ENCODE data around the gene BRINP1. TPM values are rescaled to one million over a fixed set of nuclear protein-coding genes. Genes with fewer than 3 reads are reported as not detected.
"Not testable (repeated sequence)": the region's sequence is repeated elsewhere in the genome, so short reads cannot be mapped to it uniquely, and the experiment has no call there.

Gene BRINP1
- total RNA-seq, 2 donors from 2014 or later = not detected

DNA sequence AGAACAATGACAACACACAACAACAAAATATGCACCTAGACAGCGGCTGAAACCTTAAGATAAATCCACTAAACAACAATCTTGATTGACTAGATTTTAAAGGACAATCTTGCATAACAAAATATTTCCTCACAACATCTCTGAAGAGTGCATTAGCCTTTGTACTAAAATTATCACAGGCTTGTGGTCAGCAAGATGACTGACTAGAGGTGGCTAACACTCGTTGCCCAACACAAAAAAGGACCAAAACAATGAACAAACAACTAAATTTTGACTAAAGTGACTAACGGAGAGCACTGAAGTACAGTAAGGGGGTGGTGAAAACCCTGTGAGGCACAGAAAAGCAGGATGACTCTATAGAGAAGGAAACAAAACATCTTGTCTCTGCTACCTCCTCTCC, 183.9 kb downstream of the BRINP1 start:
- DNase-seq (ENCODE audit: low spot score in 2 of 2) (no peak), ATAC-seq (no peak)
- Mint-ChIP-seq H3K27ac (no peak overlapping the region), H3K9me3 (peaks cover 19 to 23% of the 10 kb centered on the region in 2 donors), H3K36me3 (peaks cover 6 to 12% of the 10 kb centered on the region in 2 donors)

DNA sequence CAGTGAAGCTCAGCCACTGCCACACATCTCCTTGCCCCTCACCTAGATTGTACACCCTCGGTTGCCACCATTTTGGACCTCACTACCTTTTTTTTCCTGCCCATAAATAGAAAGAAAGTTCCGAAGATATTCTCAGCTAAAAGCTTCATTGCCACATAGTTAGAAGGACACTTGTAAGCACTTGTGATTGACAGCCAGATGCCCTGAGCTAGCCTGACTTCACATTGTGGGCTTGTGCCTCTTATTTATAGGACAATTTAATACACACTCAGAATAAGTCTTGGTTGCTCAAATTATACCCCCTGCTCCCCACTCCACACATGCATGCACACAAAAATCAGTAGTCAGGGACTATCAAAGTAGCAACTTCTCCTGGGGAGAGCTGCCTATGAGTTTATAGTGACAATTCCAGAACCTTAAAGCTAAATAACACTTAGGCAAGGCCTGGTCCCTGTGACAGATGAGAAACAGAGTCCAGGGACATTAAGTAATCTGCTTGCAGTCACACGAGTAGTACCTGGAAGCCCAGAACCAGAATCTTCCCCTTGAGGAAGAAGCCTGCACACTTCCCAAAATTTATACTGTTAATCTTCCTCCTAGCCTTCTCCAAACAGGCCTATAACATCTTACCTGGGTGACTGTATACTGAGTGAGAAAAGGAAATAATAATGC, 184.8 kb downstream of the BRINP1 start:
- no peak for ATAC-seq
- no peak for DNase-seq (ENCODE audit: low spot score in 2 of 2)
- H3K27ac Mint-ChIP-seq = no peak overlapping the region
- peaks cover 14 to 17% of the 10 kb centered on the region in 2 donors for H3K9me3 Mint-ChIP-seq
- H3K36me3 Mint-ChIP-seq = peaks cover 6 to 12% of the 10 kb centered on the region in 2 donors

DNA sequence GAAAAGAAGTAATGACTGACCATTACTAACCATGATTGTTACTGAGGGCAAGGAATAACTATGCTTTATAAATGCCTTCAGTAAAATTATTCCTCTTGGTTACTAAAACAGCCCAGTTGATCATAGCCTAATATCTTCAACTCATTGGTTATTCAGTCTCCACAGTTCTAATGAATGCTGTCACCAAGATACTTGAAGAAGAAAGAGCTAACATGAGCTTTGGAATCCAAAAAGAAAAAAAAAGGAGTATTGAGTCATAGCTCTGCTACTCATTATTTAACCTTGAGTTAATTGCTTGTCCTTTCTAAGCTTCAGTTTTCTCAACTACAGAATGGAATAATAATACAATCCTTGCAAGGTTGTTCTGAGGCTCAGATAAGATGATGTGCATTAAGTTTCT, 187.7 kb downstream of the BRINP1 start:
- Mint-ChIP-seq H3K36me3 (peaks cover 0 to 6% of the 10 kb centered on the region in 2 donors), H3K9me3 (peaks cover 9 to 16% of the 10 kb centered on the region in 2 donors), H3K27ac (no peak overlapping the region)
- ATAC-seq (no peak), DNase-seq (ENCODE audit: low spot score in 2 of 2) (no peak)

DNA sequence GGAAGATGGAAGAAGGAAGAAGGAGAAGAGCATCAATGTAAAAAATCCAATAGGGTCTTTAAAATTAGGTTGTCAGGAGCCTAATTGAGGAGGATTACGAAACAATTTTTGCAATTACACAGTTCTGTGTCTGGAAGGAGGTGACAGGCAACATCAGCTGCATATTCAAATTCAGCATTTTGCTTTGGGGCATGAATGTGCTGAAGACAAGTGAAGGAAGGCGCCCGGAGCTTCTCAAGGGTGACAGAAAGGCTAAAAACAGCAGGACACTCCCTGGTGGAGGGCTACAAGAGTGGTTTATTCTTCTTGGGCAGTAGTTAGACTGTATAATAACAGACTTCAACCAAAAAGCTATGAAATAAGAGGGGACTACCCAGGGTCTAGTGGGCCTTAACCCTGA, 188.3 kb downstream of the BRINP1 start:
- DNase-seq (ENCODE audit: low spot score in 2 of 2) (no peak), ATAC-seq (no peak)
- Mint-ChIP-seq H3K9me3 (peaks cover 9 to 16% of the 10 kb centered on the region in 2 donors), H3K36me3 (peaks cover 0 to 6% of the 10 kb centered on the region in 2 donors), H3K27ac (no peak overlapping the region)

DNA sequence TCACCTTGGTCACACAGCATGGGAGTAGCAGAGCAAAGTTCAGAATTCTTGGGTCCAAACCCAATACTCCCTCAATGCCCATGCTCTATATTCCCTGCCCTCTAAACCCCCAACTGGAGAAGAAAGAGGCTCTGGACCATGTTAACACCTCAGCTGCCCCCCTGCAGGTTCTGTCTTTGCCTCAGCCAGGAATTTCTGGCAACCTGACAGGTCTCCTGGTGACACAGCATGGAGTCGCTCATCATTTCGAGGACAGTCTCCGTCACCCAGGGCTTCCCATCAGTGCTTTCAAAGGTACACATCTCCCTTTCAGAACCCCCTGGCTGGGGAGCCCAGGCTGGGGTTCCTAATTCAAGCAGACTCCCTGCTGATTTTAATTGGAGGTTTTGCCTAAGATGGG, 189.5 kb downstream of the BRINP1 start:
- Mint-ChIP-seq H3K36me3 (no peaks in the 10 kb centered on the region), H3K27ac (no peak overlapping the region)
- ATAC-seq = no peak

DNA sequence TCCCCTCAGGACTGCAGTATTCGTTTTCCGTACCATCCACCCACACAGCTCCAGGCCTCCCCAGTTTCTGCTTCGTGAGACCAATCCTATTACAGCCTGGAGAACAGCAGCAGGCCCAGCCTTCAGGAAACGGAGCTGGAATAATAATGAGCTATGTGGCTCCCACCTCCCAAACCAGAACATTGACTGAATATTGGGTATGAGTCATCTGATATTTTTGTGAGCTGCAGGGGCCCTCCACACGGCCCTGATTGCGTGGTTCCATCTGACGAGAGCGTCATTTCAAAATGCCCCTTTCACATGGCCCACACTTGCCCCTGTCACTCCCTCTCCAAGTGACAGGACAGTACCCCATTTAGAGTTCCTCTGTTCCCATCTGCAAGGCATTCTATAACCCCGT, 192.0 kb downstream of the BRINP1 start:
- ATAC-seq = no peak
- no peaks in the 10 kb centered on the region for H3K36me3 Mint-ChIP-seq
- H3K27ac Mint-ChIP-seq = no peak overlapping the region
- no peak for DNase-seq (ENCODE audit: low spot score in 2 of 2)
- H3K9me3 Mint-ChIP-seq = peaks cover 9% of the 10 kb centered on the region in 2 donors

More for the DNA sequence above, 189.5 kb downstream of the BRINP1 start:
- no peak for DNase-seq (ENCODE audit: low spot score in 2 of 2)
- peaks cover 9 to 10% of the 10 kb centered on the region in 2 donors for H3K9me3 Mint-ChIP-seq

DNA sequence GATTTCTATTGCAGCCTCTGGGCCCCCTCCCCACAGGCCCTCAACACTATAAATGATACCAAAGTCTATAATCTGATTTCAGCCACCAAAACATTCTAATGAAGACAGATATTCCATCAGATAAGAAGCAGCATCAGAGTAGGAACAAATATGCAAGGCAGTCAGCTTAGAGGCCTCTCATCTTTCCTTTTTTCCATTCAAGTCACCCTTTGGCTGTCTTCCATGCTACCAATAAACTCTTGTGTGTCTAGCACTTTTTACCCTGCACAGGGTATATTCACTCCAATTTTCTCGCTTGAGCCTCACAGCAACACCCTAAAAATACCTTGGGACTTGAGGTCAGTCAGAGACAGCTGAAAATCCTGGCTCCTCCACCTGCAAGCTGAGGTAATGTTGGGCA, 193.7 kb downstream of the BRINP1 start:
- Mint-ChIP-seq H3K36me3 (no peaks in the 10 kb centered on the region), H3K9me3 (peaks cover 7 to 9% of the 10 kb centered on the region in 2 donors), H3K27ac (no peak overlapping the region)
- DNase-seq (ENCODE audit: low spot score in 2 of 2) (no peak), ATAC-seq (no peak)

DNA sequence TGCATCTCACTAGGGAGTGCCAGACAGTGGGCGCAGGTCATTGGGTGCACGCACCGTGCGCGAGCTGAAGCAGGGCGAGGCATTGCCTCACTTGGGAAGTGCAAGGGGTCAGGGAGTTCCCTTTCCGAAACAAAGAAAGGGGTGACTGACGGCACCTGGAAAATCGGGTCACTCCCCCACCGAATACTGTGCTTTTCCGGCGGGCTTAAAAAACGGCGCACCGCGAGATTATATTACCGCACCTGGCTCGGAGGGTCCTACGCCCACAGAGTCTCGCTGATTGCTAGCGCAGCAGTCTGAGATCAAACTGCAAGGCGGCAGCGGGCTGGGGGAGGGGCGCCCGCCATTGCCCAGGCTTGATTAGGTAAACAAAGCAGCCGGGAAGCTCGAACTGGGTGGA, 200.0 kb downstream of the BRINP1 start:
- H3K27ac Mint-ChIP-seq; ATAC-seq; DNase-seq (ENCODE audit: low spot score in 2 of 2): not testable (repeated sequence)
- peaks cover 0 to 11% of the 10 kb centered on the region in 2 donors for H3K9me3 Mint-ChIP-seq
- peaks cover 5 to 17% of the 10 kb centered on the region in 2 donors for H3K36me3 Mint-ChIP-seq

DNA sequence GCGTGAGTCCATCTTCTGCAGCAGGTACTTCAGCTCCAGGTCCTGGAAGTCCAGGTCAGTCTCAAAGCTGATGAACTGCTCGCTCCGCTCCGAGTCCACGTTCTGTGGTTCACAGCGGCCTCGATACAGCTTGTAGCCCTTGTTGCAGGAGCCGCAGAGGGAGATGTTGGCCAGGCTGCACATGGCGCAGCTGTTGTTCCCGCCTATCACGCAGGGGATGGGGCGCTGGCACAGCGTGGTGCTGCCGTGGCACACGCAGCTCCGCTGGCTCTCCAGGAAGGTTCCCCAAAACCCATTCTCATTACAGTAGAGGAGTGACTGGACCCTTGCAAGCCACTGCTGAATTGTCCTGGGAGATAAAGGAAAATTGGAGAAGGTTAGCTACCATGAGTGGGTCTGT, 201.4 kb downstream of the BRINP1 start:
- H3K36me3 Mint-ChIP-seq = peaks cover 5 to 17% of the 10 kb centered on the region in 2 donors
- ATAC-seq (no peak), DNase-seq (ENCODE audit: low spot score in 2 of 2) (no peak)
- H3K9me3 Mint-ChIP-seq = peaks cover 0 to 11% of the 10 kb centered on the region in 2 donors
- no peak overlapping the region for H3K27ac Mint-ChIP-seq

DNA sequence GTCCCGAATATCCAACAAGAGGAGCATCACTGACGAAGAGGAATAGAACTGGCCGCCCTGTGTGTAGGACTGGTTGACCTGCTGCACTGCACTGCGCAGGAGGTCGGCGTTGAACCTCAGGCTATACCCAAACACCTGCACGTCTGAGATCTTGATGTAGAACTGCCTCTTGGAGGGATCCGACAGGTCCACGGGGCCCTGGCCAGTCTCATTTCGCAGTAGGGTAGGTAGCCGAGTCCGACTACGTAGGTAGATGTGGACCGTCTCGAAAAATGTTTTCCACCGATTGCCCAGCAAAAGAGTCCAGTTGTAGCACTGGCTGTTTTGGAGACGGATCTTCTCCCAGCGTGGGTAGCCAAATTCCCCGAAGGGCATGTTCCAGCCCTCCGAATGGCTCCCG, 202.0 kb downstream of the BRINP1 start:
- Mint-ChIP-seq H3K27ac (no peak overlapping the region), H3K9me3 (peaks cover 0 to 11% of the 10 kb centered on the region in 2 donors), H3K36me3 (peaks cover 5 to 17% of the 10 kb centered on the region in 2 donors)
- DNase-seq (ENCODE audit: low spot score in 2 of 2) (no peak), ATAC-seq (no peak)

DNA sequence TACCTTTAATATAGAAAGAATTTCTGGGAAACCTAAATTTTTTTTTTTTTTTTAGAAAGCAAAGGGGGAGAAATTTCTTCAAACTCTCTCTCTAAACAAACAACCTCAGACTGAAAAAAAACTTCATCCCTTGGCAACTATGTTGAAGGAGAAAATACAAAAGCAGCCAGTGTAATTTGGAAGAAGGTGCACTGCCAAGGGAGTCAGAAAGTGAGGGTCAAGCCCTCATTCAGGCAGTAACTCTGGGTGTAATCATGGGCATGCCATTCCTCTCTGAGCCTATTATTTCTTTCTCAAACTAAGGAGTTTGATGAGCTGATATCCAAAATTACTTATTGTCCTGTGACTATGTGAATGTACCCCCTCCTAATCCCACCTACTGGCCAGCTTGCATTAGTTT, 203.1 kb downstream of the BRINP1 start:
- DNase-seq (ENCODE audit: low spot score in 2 of 2) (no peak), ATAC-seq (no peak)
- peaks cover 0 to 11% of the 10 kb centered on the region in 2 donors for H3K9me3 Mint-ChIP-seq
- H3K27ac Mint-ChIP-seq = no peak overlapping the region
- H3K36me3 Mint-ChIP-seq = peaks cover 5 to 17% of the 10 kb centered on the region in 2 donors

DNA sequence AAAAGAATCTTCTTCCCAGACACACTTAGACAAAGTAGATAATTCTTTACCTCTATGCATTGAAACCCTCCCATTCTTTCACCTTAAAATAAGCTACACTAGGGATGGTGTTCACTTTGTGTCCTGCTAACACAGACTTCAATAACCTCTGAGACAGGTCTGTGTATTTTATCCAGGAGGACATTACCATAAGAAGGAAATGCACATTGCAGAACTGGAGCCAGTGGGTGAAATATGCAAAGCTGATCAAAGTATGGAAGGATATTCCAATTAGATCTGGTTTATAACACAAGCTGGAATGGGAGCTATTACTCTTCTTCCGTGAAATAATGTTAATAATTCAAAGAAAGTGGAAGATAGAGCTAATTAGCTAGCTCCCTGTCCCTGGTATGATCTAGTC, 204.1 kb downstream of the BRINP1 start:
- ATAC-seq (no peak), DNase-seq (ENCODE audit: low spot score in 2 of 2) (no peak)
- Mint-ChIP-seq H3K9me3 (peaks cover 0 to 11% of the 10 kb centered on the region in 2 donors), H3K27ac (no peak overlapping the region), H3K36me3 (peaks cover 5 to 17% of the 10 kb centered on the region in 2 donors)

DNA sequence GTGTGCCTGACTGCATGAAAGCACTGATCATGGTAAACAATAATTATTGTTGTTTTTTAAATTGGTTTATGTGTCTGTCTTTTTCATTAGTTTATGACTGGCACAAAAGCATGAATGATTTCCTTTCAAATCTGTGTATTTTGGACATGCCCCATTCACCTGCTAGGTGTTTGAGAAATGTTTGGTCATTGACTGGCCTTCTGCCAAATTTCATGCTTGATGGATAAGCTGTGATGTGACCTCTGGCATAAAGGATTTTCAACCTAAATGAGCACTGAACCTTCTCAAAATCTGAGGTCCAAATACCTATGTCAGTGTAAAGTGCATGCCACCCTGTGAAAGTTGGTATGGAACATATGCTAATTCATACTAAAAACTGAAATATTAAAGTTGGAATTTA, 204.5 kb downstream of the BRINP1 start:
- ATAC-seq = no peak
- H3K9me3 Mint-ChIP-seq = peaks cover 0 to 11% of the 10 kb centered on the region in 2 donors
- no peak overlapping the region for H3K27ac Mint-ChIP-seq
- DNase-seq (ENCODE audit: low spot score in 2 of 2) = no peak
- H3K36me3 Mint-ChIP-seq = peaks cover 5 to 17% of the 10 kb centered on the region in 2 donors

DNA sequence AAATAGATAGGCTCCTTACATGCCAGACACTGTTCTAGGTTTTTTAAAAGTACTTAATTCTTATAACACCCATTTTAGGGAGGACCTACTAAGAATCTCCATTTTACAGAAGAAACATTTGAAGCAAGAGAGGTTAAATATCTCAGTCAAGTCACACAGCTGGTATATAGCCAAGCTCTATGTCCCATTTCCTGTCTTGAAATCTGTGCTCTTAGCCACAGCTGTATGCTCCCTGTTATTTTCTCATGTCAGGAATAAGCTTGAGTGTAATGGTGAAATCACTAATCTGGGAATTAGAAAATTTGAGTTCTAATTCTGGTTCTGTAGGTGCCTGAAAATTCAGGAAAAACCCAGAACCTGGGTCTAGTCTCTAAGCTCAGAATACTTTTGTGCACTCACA, 208.7 kb downstream of the BRINP1 start:
- H3K36me3 Mint-ChIP-seq = no peaks in the 10 kb centered on the region
- no peak for DNase-seq (ENCODE audit: low spot score in 2 of 2)
- ATAC-seq = no peak
- peaks cover 0 to 8% of the 10 kb centered on the region in 2 donors for H3K9me3 Mint-ChIP-seq
- H3K27ac Mint-ChIP-seq = no peak overlapping the region

DNA sequence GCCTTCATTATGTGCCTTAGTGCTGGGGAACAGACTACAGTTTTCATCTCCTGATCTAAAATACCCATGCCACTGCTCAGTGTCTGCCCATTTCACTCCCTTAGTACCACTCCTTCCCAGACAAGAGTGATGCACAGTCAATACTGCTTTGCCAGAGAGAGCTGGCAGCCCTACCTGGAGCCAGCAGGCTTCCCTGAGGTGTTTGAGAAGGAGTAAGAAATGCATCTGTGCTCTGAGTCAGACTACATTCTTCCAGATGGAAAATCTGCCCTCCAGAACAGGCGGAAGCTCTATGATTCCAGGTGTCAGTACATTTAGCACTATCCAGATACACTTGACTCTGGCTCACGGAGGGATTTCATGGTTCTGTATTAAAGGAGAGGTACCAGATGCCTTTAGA, 209.8 kb downstream of the BRINP1 start:
- peaks cover 0 to 8% of the 10 kb centered on the region in 2 donors for H3K9me3 Mint-ChIP-seq
- H3K36me3 Mint-ChIP-seq = no peaks in the 10 kb centered on the region
- ATAC-seq (no peak), DNase-seq (ENCODE audit: low spot score in 2 of 2) (no peak)
- no peak overlapping the region for H3K27ac Mint-ChIP-seq

DNA sequence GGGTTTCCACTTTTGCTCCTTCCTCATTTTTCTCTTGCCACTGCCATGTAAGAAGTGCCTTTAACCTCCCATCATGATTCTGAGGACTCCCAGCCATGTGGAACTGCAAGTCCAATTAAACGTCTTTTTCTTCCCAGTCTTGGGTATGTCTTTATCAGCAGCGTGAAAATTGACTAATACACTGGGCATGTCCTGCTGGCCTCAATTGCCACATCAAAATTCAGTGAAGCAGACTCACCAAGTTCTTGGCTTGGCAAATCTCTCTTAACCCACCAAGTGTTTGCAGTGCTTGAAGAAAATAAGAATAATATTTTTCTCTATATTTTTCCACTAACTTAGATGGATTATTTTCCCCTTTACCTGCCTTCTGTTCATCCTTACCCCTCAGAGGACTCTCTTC, 212.0 kb downstream of the BRINP1 start:
- Mint-ChIP-seq H3K36me3 (no peaks in the 10 kb centered on the region), H3K9me3 (peaks cover 0 to 8% of the 10 kb centered on the region in 2 donors), H3K27ac (no peak overlapping the region)
- ATAC-seq (no peak), DNase-seq (ENCODE audit: low spot score in 2 of 2) (no peak)

DNA sequence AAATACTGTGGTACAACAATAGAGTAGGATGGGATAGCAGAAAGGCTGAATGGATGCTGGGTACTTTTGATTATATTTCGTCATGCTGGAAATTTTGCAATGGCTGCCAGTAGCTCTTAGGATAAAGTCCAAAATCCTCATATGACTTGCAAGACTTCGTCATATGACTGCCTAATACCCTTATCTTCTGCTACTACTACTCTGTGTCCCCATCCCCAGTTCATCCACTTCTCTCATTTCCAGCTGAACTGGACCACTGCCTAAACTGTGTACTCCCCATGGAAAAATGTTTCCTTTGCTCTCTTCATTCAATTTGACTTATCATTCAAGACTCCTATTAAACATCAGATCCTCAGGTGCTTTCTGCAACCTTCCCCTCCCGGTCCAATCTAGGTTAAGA, 212.9 kb downstream of the BRINP1 start:
- ATAC-seq (no peak), DNase-seq (ENCODE audit: low spot score in 2 of 2) (no peak)
- Mint-ChIP-seq H3K36me3 (no peaks in the 10 kb centered on the region), H3K27ac (no peak overlapping the region), H3K9me3 (peaks cover 0 to 8% of the 10 kb centered on the region in 2 donors)

DNA sequence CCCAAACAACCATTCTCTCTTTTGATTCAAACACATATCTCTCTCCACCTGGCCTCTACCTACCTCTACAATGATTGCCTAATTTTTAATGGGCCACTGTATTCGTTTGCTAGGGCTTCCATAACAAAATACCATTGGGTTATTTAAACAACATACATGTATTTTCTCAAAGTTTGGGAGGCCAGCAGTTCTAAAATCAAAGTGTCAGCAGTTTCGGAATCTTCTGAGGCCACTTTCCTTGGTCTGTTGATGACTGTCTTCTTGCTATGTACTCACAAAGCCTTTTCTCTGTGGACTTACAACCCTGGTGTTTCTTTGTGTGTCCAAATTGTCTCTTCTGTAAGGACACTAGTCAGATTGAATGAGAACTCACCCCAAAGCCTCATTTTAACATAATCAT, 214.7 kb downstream of the BRINP1 start:
- DNase-seq (ENCODE audit: low spot score in 2 of 2) (no peak), ATAC-seq (no peak)
- Mint-ChIP-seq H3K27ac (no peak overlapping the region), H3K36me3 (no peaks in the 10 kb centered on the region), H3K9me3 (peaks cover 0 to 14% of the 10 kb centered on the region in 2 donors)
